ENCODE results near the gene RIT1.

Gene RIT1

GRCh38 chr1:155911156-155912055 lies at the start of gene RIT1:
TSS of gene RIT1 (minus strand) at chr1:155911349. CDS start at chr1:155910761, 588 bp downstream.
- peak; percentile 53 to 75 for DNase-seq

GRCh38 chr1:155960081-155960745 lies 49.1 kb upstream of the RIT1 start:
- no peak for DNase-seq

GRCh38 chr1:155957411-155957915 lies 46.3 kb upstream of the RIT1 start:
- DNase-seq: no peak

- no peak for DNase-seq
These were observed 43.5 kb upstream of the RIT1 start for GRCh38 chr1:155954645-155955044.

- no peak for DNase-seq
These were observed 41.3 kb upstream of the RIT1 start for GRCh38 chr1:155952505-155952890.

- no peak for DNase-seq
These were observed 40.8 kb upstream of the RIT1 start for GRCh38 chr1:155951753-155952504.

GRCh38 chr1:155950829-155951228 lies 39.7 kb upstream of the RIT1 start:
- DNase-seq: no peak

- no peak for DNase-seq
These were observed 36.6 kb upstream of the RIT1 start for GRCh38 chr1:155947741-155948140.

GRCh38 chr1:155947292-155947691 lies 36.1 kb upstream of the RIT1 start:
- no peak for DNase-seq

GRCh38 chr1:155946633-155947219 lies 35.6 kb upstream of the RIT1 start:
- no peak for DNase-seq

GRCh38 chr1:155944444-155944799 lies 33.3 kb upstream of the RIT1 start:
- DNase-seq: peak; percentile 29 to 32

GRCh38 chr1:155942578-155943141 lies 31.5 kb upstream of the RIT1 start:
- no peak for DNase-seq

- no peak for DNase-seq
These were observed 30.8 kb upstream of the RIT1 start for GRCh38 chr1:155941845-155942531.

GRCh38 chr1:155940993-155941844 lies 30.1 kb upstream of the RIT1 start, which contains the start of gene RXFP4:
TSS of gene RXFP4 (plus strand) at chr1:155941638. CDS start at chr1:155941710, 72 bp downstream.
- DNase-seq: no peak

GRCh38 chr1:155940482-155940992 lies 29.4 kb upstream of the RIT1 start:
- DNase-seq: peak; percentile 69 to 73

- peak; percentile 67 to 79 for DNase-seq
These were observed 27.1 kb upstream of the RIT1 start for GRCh38 chr1:155938220-155938627.

- DNase-seq: no peak
These were observed 23.9 kb upstream of the RIT1 start for GRCh38 chr1:155934936-155935590.

- DNase-seq: peak; percentile 98
These were observed 23.2 kb upstream of the RIT1 start, which contains the start of gene KHDC4 for GRCh38 chr1:155934097-155934935. TSS of gene KHDC4 (minus strand) at chr1:155934413. CDS start at chr1:155934373, 40 bp downstream.

- no peak for DNase-seq
These were observed 22.5 kb upstream of the RIT1 start for GRCh38 chr1:155933591-155934096.

All from AML-193 (cell line).